GM12892 (cell line): ENCODE data around the gene CNDP1.

Source experiments
- POLR2A ChIP-seq: IDR thresholded peaks from 2 replicates; pipeline ENCODE4 v1.6.1; 2011; ENCODE audit warnings: low read depth, low read length, control low read depth
- POLR2AphosphoS5 ChIP-seq: IDR thresholded peaks from 2 replicates; pipeline ENCODE4 v1.6.1; 2011; ENCODE audit warnings: low read depth, low read length, control low read depth
- TAF1 ChIP-seq: IDR thresholded peaks from 2 replicates; pipeline ENCODE4 v1.6.1; 2011; ENCODE audit warnings: low read depth, mild to moderate bottlenecking, control low read depth, low read length, borderline replicate concordance

DNA sequence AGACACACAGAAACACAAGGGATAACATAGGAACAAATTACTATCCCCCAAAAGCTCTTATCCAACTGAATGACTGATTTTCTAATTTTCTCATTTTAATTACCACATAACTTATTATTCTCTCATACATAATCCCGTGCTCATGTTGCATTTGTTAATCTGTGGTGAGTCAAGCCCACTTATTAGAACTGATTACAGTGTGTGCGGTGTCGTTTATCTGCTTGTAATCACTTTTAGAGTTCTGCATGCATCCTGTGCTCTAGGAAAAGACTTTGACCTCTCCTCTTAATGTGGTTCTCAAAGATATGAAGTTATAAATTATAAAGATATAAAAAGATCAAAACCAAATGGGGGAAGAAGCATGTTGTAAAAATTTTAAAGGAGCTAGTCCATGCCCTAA lies 29.7 kb downstream of the CNDP1 start:
- TF ChIP-seq POLR2A (no peak), POLR2AphosphoS5 (no peak), TAF1 (no peak)
